ENCODE results near the gene ACADVL.

The ACADVL gene

DNA sequence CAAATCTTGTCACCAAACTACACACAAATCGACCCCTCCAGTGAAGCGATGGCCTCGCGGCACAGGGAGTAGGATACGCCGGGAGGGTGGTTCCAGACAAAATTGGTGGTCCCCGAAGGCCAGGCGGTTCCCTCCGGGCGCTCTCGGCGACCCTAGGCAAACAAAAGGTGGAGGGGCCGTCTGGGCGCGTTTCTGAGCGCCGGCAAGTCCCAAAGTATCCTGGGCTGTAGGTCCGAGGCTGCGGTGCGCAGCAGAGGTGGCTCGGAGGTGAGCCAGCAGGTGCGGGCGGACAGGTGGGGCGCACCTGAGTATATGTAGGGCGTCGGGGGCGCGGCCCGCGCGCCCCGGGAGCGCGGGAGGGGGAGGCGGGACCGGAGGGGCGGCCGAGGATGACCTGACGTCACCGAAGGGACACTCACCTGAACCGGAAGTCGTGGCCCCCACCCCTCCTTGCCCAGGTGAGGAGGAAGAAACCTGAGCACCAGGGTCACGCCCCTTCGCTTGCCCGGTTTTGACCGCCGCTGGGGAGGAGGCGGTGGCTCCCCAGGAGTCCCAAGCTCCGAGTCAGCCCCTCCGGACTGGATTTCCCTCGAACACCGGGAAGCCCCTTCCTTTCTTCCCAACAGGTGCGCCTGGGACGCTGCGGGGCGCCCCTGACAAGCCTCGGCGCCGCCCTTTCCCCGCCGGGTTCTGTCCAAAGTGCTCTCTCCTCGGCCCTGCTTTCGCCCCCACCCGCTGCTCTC, 42.6 kb downstream of the ACADVL start, which contains the start of gene CLDN7:
CLDN7 (minus strand) TSS at position 287 of the 743 bp plus-strand sequence. CDS start 435 bp downstream, outside the sequence.
- no peak for DNase-seq (ENCODE audit: low read depth)
- TF ChIP-seq CTCF (IDR thresholded peaks at IDR 0.05; ENCODE audit: low read depth, low read length, missing control alignments), result no peak
- in situ Hi-C loops (cut with HindIII; ENCODE audit: low sequenced_read_pairs), result no loop called here
- H3K4me3 ChIP-seq (ENCODE audit: low read depth, low read length), result peak within 1 kb of the TSS; percentile 27

- no peak overlapping the region for H3K4me3 ChIP-seq (ENCODE audit: low read depth, low read length)
- no peak for DNase-seq (ENCODE audit: low read depth)
- TF ChIP-seq CTCF (IDR thresholded peaks at IDR 0.05; ENCODE audit: low read depth, low read length, missing control alignments), result no peak
- in situ Hi-C loops (cut with HindIII; ENCODE audit: low sequenced_read_pairs), result no loop called here
Measured at GRCh38 chr17:7262935-7263800, 43.4 kb downstream of the ACADVL start.

- no peak for DNase-seq (ENCODE audit: low read depth)
- in situ Hi-C loops (cut with HindIII; ENCODE audit: low sequenced_read_pairs), result no loop called here
- no peak for TF ChIP-seq CTCF (IDR thresholded peaks at IDR 0.05; ENCODE audit: low read depth, low read length, missing control alignments)
- H3K4me3 ChIP-seq (ENCODE audit: low read depth, low read length), result no peak overlapping the region
Measured at GRCh38 chr17:7263801-7264078, 44.0 kb downstream of the ACADVL start.

DNA sequence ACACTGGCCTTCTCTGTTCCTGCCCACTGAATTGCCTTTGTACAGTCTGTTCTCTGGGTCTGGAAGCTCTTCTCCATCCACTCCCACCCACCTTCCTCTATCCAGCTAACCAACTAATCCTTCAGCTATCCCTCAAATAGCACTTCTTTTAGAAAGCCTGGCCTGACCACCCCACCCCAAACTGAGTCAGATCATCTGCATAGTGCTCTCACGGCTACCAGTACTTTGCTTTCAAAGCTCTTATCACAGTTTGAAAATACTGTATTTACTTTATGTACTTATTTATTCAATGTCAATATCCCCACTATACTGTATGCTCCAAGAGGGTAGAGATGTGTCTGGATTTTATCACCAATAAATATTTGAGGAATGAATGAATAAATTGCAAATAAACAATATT, 47.0 kb downstream of the ACADVL start:
- H3K4me3 ChIP-seq (ENCODE audit: low read depth, low read length), result no peak overlapping the region
- in situ Hi-C loops (cut with HindIII; ENCODE audit: low sequenced_read_pairs), result no loop called here
- no peak for DNase-seq (ENCODE audit: low read depth)
- no peak for TF ChIP-seq CTCF (IDR thresholded peaks at IDR 0.05; ENCODE audit: low read depth, low read length, missing control alignments)
